Measurements from ENCODE around the gene HOXC12.
A peak's percentile ranks its signal among the peaks of the same experiment; 100 is the strongest.

HOXC12 gene

GRCh38 chr12:53941187-53941586, 13.5 kb upstream of the HOXC12 start:
- no peak for DNase-seq

GRCh38 chr12:53941750-53942149, 13.0 kb upstream of the HOXC12 start:
- DNase-seq: no peak

DNA sequence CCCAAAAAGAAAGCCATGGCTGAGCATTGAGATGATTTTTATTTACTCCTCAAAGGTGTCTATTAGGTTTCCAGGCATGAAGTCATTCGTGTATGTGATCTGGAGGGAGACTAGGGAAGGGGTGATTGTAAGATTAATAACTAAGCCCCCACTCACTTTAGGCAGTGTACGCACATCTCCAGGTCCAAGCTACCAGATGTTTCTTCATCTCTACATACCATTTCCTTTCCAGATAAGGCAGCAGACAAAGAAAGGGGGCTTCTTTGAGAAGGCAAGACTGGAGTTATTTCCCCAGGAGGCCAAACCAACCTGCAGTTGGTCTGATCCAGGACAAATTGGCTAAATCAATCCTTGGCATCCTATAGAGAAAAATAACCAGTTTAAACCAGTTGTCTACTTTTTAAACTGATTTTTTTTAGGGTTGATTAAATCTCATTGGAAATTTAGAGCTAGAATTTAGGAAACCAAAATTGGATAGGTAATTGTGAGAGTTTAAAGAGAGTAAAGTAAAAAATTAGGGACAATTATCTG, 12.2 kb upstream of the HOXC12 start:
- DNase-seq: no peak

- DNase-seq: no peak
These were observed 10.5 kb upstream of the HOXC12 start for GRCh38 chr12:53944209-53944608.

DNA sequence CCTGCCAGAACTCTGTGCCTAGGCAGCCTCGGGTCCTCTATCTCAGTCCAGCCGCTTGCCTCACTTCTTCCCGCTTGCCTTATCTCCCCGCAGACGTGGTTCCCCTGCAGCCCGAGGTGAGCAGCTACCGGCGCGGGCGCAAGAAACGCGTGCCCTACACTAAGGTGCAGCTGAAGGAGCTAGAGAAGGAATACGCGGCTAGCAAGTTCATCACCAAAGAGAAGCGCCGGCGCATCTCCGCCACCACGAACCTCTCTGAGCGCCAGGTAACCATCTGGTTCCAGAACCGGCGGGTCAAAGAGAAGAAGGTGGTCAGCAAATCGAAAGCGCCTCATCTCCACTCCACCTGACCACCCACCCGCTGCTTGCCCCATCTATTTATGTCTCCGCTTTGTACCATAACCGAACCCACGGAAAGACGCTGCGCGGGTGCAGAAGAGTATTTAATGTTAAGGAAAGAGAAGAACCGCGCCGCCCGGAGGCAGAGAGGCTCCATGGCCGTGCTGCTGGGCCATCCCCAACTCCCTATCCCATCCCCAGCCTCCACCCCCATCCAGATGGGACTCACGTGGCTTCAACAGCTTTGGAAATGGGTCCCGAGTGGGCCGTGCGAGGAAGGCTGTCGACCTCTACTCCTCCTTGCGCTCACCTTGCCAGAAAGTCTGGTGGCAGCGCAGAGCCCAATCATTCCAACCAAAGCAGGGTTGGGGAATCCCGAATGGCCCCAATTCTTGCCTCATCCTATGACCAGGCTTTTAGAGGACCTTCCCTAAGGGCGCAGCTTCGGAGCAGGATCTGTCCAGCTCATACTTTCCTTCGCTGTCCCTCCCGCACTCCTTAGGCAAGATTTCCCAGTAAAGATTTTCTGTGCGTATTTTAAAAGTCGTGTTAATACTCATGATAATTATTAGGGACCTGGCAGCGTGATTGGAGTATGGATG, 9.5 kb upstream of the HOXC12 start:
- no peak for DNase-seq

GRCh38 chr12:53947743-53948142, 7.0 kb upstream of the HOXC12 start:
- no peak for DNase-seq

GRCh38 chr12:53948650-53949593, 5.8 kb upstream of the HOXC12 start:
- DNase-seq: no peak

DNA sequence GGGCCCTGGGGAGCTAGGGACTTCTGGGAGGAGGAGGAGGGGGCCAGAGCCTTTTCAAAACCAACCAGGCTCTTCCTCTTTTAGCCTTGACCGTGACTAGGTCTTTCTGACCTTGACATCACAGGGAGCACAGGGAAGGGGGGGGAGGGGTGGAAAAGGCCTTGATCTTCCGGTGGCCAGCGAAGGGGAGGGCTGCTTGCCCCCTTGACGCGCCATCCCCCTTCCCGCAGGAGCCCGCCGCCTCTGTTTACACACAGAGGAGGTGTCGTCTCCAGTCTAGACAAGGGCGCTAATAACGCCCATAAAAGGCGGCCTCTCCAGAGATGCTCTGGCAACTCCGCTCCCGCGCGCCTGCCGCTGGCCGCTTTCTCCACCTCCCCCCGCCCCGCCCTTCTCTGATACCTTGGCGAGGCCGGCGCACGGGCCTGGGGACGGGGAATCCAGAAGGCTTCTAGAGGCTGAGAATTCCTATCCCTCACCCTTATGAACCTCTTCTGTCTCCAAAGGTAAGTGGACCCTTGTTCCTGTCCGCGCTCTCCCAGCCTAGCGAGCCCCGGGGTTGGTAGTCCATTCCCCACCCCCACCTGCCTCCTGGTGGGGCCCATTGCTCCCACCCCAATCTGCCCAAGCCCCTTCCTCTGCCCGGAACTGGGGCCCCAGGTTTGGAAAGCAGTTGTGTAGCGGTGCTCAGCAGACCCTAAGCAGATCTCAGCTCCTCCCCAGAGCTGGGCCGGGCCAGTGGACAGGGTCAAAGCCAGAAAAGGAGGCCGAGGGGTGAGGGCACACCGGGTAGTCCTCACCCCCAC, 4.9 kb upstream of the HOXC12 start:
- DNase-seq: peak; percentile 46

DNA sequence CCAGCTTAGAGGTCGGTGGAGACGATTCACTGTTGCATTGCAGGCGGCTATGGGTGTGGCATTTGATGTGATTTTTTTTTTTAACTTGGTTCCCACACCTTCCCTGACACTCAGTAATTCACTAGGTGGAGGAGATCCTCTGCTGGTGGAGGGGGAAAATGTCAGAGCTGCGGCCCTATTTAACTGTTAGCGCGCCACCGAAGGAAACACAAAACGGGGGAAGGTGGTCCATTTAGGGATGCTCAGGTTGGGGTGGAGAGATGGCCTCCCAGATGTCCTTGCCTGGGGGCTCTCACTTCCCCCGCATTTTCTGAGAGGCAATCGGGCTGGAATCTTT, 4.3 kb upstream of the HOXC12 start:
- no peak for DNase-seq

DNA sequence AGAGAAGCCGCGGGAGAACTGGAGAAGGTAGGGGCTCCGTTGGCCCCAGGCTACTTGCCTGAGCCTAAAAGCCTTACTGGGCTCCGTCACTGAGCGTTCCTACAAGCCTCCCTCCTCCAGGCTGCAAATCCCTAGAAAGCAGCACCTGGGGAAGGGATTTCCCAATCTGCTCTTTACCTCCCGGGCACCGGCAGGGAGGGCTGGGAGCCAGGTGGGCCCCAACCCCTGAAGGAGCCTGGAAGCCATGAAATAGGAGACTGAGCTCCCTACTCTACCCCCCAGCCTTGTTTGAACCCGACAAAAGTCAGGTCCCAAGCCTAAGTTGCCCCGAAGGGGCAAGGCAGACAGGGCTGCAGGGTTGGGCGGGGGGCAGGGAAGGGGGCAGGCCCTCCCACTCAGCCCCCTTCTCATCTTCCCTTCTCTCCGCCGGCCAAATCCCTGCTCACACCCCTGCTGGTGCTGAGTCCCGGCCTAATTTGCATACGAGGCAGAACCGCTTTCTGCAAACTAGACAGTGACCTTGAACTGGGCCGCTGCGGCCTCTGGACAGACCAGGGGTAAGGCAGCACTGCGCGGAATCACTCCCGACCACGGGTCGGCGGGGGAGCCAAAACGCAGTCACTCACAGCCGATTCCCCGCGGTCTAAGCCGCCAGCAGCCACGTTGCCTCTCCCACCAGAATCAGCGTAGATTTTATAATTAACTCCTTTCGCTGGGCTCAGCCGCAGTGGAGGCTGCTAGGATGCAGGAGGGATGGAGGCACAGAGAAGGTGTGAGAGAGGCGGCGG, 3.7 kb upstream of the HOXC12 start:
- no peak for DNase-seq

- no peak for DNase-seq
These were observed 2.9 kb upstream of the HOXC12 start for GRCh38 chr12:53951577-53952334.

GRCh38 chr12:53952335-53952694, 2.4 kb upstream of the HOXC12 start:
- no peak for DNase-seq

DNA sequence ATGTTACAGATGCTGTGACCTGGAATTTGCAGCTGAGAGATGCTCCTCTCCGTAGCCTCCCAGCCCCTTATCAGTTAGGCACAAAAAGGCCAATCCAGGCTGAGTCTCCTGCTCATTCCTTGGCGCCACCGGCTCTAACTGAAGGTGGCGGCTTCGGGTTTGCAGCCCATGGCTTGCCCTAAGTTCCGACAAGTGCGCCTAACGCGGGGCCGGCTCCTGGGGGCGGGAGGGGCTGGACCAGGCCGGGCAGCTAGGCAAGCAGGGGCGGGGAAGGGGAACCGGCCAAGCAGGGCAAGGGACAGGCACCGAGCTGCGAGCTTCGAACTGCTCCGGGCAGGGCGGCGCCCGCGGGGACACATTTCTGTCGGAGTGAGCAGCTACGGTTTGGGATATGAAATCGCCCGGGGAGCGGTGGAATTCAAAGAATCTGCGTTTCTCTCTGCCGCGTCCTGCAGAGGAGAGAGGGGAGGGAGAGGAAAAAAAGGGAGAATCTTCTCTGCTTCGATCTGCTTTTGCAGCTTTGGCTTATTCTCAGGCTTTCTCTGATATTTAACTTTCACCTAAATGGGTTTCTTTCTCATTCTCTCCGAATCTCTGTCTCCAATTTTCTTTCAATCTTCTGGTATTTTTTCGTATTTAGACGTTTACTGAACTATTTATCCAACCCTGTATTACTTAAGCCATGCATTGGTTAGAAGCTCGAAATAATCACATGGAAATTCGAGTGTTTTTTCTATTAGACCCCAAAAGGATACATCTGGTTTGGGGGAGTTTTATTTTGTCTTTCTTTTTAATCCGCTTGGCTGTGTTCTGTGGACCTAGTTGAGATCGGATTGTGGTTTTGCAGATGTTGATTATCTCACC, 1.6 kb upstream of the HOXC12 start:
- DNase-seq: no peak

- no peak for DNase-seq
These were observed 641 bp upstream of the HOXC12 start for GRCh38 chr12:53953831-53954693.

DNA sequence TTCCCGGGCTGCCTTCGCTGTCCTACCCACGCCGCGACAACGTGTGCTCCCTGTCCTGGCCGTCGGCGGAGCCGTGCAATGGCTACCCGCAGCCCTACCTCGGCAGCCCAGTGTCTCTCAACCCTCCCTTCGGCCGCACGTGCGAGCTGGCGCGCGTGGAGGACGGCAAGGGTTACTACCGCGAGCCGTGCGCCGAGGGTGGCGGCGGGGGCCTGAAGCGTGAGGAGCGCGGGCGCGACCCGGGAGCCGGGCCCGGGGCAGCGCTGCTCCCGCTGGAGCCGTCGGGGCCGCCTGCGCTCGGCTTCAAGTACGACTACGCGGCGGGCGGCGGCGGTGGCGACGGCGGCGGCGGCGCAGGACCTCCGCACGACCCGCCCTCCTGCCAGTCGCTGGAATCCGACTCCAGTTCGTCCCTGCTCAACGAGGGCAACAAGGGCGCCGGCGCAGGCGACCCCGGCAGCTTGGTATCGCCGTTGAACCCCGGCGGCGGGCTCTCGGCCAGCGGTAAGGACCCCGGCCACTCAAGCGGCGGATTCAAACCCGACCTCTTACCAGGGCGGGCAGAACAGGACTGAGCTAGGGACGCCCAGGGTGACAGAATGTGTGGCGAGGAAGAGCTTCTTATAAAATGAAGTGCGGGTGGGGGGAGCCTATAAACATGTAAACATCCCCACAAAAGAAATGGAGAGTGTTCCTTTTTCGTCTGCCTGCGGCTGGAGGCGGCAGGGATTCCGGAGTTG, 503 bp downstream of the HOXC12 start:
- no peak for DNase-seq

DNA sequence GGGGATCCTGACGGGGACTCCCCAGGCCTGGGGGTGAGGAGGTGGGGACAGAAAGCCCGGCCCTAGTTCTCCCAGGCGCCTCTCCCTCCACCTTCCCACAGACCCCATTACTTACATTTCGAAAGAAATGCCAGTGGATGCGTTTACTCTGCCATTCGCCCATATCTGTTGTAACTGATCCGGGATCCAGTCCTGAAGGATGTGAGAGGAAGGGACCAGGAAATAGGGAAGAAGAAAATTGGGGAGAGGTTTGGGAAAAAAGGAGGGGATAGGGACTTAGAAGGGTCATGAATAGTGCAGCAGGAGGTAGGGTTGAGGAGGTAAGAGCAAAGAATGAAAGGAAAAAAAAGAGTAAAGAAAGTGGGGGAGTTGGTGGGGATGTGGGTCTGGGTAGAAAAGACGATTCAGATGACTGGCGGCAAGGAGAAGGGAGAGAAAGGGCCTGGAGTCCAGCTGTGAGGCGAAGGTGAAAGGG, 1.1 kb downstream of the HOXC12 start:
- DNase-seq: no peak

- DNase-seq: no peak
These were observed 1.7 kb downstream of the HOXC12 start for GRCh38 chr12:53956251-53956887.

Measured in NCI-H1092 (cell line).